ENCODE results near the gene PODXL. TPM values are rescaled to one million over a fixed set of nuclear protein-coding genes. Genes with fewer than 3 reads are reported as not detected.

The PODXL gene
- total RNA-seq = under 0.01 and 0.19 TPM in 2 replicates

GRCh38 chr7:131556053-131556908, at the start of gene PODXL:
PODXL (minus strand) TSS chr7:131556628; CDS start chr7:131556359, 269 bp downstream.

Other genes with a start within 250 kb of the PODXL start
- gene MKLN1, start 228.8 kb downstream of the PODXL start, total RNA-seq = 12.2 and 15.2 TPM in 2 replicates

Data from hair follicular keratinocyte (primary cell).